Sigmoid colon (tissue), 3 donors: Measurements from ENCODE around the gene CLEC16A.

ENCODE experiments used
- CTCF ChIP-seq, 4 experiments: fragments of 450-650 bp in 3 of 4; fragments of 200-600 bp in 1 of 4; IDR thresholded peaks; one replicate each; pipeline ENCODE4 v1.5.1; 2016 to 2019; ENCODE audit warnings: antibody characterized with exemption in 4 of 4, mild to moderate bottlenecking in 3 of 4, moderate library complexity in 2 of 4
- POLR2A ChIP-seq, 2 donors: fragments of 450-650 bp; IDR thresholded peaks; one replicate each; pipeline ENCODE4 v1.6.1; 2016; ENCODE audit warnings: antibody characterized with exemption in 2 of 2, mild to moderate bottlenecking in 2 of 2, moderate library complexity in 2 of 2

- TF ChIP-seq CTCF (IDR thresholded peaks at IDR 0.05) (no peak), POLR2A (IDR thresholded peaks at IDR 0.05) (no peak)
These were observed 192.2 kb downstream of the CLEC16A start for GRCh38 chr16:11136600-11136999.
